ENCODE data around the gene BLOC1S5.
"Not testable (repeated sequence)": the region's sequence is repeated elsewhere in the genome, so short reads cannot be mapped to it uniquely, and the experiment has no call there.

The BLOC1S5 gene

DNA sequence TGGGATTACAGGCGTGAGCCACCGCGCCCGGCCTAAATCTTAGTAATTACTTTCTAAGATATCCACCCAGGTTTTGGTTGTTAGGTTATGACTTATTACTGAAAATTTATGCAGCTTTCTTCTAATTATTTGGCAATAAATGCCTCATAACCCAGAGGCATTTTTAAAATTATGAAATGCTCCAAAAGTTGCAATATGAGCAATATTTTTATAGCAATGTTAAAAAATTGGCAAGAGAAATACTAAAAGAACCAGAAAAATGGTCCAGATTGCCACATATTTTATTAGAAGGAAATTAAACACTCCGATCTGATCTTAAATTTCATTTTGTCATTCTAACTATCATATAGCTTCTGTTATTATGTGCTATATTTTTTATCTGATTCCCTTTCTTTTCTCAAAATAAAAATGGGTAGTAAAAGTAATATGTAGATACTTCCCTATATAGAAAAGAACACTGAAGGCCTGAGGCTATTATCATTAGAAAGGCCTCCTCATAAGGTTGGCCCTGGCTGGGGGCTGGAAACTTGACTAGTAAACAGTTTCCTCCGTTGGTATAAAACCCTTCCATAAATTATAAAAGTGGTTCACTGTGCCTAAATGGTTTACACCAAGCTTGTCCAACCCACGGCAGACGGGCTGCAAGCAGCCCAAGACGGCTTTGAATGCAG lies 22.1 kb downstream of the BLOC1S5 start:
- no peak for DNase-seq

DNA sequence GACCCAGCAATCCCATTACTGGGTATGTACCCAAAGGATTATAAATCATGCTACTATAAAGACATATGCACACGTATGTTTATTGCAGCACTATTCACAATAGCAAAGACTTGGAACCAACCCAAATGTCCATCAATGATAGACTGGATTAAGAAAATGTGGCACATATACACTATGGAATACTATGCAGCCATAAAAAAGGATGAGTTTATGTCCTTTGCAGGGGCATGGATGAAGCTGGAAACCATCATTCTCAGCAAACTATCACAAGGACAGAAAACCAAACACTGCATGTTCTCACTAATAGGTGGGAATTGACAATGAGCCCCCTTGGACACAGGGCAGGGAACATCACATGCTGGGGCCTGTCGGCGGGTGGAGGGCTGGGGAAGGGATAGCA lies 30.1 kb downstream of the BLOC1S5 start:
- not testable (repeated sequence) for DNase-seq

DNA sequence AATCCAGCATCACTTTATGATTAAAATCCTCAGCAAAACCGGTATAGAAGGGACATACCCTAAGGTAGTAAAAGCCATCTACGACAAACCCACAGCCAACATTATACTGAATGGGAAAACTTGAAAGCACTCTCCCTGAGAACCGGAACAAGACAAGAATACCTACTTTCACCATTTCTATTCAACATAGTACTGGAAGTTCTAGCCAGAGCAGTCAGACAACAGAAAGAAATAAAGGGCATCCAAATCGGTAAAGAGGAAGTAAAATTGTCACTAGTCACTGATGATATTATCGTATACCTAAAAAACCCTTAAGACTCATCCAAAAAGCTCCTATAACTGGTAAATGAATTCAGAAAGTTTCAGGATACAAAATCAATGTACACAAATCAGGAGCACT lies 33.3 kb downstream of the BLOC1S5 start:
- no peak for DNase-seq

- DNase-seq: no peak
These were observed 34.8 kb downstream of the BLOC1S5 start for GRCh38 chr6:8029243-8029870.

DNA sequence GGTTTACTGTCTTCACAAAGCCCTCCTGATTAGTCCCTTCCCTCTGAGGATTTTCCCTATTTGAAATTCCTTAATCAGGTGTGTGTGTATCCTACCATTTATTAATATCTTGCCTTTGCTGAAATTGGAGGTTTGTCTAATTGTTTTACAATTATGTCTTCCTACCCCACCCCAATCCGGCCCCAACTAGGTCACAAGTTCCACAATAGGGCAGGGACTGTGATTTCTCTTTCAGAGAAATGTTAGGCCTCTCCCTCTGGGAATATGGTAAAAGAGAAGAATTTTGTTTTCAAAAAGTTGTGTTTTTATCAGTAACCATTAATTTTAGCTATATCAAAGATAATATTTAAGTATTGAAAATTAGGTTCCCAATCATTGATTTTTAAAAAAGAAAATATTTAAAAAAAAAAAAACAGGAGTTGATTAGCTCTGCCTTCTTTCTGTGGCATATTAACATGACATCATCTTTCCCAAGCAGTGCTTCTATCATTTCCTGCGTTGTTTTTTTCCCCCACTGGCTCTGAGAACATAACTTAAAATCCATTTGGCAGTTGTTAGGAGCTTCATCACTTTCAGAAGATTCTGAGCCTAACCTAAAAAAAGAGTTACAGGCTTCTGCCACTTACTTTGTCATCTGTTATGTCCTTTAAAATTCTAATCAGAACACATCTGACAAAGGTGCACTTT lies 36.1 kb downstream of the BLOC1S5 start:
- DNase-seq: no peak

DNA sequence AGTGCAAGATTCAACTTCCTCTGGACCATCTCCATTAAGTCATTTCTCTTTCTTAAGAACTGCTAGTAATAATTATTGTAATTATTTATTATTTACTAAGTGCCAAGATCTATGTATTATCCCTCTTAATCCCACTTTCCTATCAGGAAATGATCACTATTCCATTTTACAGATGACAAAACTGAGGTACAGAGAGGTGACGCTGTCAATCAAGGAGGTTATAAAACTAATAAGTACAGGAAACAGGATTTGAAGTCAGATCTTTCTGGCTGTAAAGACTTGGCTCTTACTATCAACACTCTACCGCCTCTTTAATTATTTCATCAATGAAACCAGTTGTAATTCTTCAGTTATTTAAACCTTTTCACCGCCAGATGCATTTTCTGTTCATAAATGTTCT lies 37.4 kb downstream of the BLOC1S5 start:
- DNase-seq: no peak

DNA sequence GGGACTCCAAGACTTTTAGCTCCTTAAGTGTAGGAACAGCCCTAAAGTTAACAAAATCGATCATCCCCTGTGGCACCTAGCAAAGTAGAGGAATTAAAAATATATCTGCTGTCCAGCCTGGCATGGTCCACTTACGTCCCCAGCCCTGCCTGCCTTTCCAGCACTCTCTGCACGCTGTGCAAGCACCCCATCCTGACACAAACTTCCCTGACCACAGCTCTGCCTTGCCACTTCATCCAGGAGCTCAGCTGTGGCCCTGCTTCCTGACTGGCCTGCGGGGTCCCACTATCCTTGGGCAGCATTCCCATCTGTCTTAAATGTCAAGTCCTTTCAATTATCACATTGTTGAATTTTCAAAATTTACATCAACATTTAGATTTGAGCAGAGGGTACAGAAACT lies 39.0 kb downstream of the BLOC1S5 start:
- DNase-seq: no peak

DNA sequence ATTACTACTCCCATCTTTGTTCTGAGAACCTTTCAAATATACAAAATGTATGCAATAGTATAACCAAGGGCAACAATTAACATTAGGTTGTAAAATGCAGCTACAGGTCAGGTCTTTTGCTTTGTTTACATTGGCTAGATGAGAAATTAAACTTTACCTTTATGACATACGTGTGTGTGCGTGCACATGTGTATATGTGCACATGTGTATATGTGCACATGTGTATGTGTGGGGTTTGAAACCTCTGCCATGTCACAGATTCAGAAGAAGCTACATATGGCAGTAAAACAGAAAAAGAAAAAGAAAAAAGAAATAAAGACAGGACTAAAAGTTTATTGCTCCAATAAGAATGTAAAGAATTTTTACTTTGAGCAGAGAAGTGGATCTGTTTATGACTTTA lies 40.6 kb downstream of the BLOC1S5 start:
- no peak for DNase-seq

DNA sequence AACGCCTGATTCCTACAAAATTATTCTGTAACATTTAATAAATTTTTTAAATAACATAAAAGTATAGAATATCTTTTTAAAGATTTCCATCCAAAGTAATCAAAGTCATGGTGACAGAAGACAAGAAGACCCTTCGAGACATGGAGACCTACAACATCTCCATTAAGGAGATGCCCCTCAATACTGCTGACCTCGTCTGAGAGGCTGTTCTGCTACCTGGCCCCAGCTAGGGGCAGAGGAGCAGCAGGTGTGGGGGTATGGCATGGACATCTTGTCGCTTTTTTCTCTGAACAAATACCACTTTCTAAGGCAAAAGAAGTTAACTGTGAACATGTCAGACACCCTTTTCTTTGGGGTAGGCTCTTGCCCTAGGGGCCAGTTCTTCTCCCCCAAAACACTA lies 44.1 kb downstream of the BLOC1S5 start:
- DNase-seq: no peak

GRCh38 chr6:8017705-8018104 lies 46.5 kb downstream of the BLOC1S5 start:
- DNase-seq: no peak

- DNase-seq: no peak
These were observed 46.9 kb downstream of the BLOC1S5 start for GRCh38 chr6:8017276-8017701.

- no peak for DNase-seq
These were observed 49.2 kb downstream of the BLOC1S5 start for GRCh38 chr6:8014947-8015346.

GRCh38 chr6:8013763-8014162 lies 50.4 kb downstream of the BLOC1S5 start:
- DNase-seq: no peak

GRCh38 chr6:8006208-8006607 lies 58.0 kb downstream of the BLOC1S5 start:
- DNase-seq: no peak

- no peak for DNase-seq
These were observed 59.1 kb downstream of the BLOC1S5 start for GRCh38 chr6:8005136-8005535.

DNA sequence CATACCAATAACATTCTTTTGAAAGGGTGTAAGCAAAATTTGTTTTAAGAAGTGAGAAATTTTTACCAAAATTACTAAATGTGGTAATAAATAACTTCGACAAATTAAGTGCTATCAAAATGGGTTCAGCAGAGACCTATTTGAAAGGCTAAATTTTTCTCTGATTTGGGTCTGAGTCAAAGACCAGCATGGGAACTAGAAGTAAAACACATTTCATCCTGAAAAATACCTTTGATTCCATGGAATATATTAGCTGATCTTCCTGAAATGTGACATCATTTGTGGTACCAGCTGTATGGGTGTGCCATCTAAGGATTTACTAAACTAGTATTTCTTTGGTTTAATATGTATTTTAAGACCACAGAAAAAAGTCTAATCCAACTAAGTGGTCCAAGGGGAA lies 63.6 kb downstream of the BLOC1S5 start:
- no peak for DNase-seq

DNA sequence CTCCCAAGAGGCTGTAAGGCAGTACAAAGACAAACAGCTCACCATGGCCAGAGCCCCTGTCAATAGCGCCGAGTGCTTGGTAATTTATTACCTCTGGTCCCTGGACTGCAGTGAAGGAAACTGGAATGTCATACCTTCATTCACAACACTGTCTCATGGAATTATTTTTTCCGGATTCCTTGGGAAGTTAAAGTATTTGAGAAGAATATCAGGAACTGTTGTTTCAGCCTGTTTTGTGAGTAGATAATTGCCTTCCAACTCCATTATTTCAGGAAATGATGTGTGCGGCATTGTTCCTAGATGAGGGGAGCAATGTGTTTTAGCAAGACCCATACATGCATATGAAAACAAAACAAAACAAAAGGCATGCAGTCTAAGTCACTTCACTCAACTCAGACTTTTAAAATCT lies 64.0 kb downstream of the BLOC1S5 start:
- DNase-seq: no peak

DNA sequence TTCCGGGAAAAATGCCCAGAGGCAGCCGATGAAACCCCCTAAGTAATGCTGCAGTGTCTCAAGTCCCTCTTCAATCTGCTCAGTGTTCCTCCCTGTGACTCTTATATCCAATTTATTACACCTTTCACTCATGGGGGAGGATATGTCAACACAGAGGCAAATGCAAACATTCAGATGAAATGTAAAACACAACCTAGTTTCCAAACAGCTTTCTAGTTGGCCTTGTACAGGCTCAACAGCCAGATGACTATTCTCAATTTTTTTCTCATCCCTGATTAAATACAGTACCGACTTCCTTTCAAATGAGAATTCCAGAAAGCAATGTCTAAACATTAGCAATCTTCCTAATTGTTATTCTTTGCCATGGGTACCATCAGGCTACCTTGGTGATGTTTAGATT lies 65.0 kb downstream of the BLOC1S5 start:
- DNase-seq: no peak

DNA sequence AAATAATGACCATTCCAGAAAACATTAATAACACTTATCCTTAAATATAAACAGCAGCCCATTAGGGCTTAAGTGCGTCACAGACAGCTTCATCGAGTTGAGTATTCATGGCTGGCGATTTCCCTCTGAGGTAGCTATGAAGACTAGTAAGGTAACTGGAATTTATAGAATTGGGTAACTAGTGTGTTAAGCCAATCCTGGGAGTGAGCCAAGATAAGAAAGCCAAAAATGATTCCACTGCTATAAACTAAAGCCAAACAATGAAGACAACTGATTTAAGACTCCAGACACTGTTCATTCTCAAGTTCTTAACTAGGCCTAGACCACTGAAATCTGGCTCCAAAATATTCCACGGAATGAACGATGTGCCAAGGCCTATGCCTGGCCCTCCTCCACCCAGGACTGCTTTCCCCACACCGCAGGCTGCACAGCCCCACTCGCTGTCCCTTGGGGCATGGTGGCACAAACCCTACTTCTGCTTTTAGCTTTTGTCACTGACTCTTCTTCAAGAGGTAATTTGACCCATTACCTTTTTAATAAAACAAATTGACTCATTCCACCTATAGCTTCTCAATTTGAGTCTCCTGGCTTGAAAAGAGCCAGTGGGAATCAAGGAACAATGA lies 66.0 kb downstream of the BLOC1S5 start:
- DNase-seq: no peak

DNA sequence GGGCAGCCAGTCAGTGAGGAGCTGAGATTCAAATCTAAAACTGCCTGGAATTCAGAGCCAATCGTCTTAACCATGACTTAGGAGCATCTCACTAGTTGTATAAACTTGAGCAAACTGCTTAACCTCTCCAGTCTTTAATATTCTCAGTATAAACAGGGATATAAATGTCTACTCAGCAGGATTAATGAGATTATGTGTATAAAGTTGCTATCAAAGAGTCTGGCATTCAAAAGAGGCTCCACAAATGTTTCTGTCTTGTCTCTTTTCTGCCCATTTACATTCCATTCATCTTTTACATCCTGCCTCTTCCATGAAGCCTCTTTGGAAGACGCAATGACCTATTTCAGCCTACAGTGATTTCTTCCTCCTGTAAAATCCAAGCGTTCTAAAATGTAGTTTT lies 66.9 kb downstream of the BLOC1S5 start:
- no peak for DNase-seq

GRCh38 chr6:7996538-7997111 lies 67.6 kb downstream of the BLOC1S5 start:
- DNase-seq: no peak

DNA sequence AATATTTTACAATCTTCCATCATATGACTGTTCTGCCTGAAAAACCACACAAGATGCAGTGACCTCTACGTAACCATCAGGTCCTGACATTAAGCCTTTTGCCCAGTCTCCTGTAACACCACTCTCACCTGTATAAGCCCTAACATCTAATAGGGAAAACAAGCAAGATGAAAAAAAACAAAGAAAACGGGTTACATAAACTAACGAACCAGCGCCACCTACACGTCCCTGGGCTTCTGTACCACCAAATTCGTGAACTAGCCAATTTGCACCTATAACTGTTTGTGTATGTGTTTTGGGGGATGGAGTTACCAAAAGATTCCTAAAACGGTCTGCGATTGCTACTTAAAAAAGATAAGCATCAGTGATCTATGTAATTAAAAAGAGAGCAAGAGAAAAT lies 70.2 kb downstream of the BLOC1S5 start:
- no peak for DNase-seq

- DNase-seq: no peak
These were observed 70.8 kb downstream of the BLOC1S5 start for GRCh38 chr6:7993399-7993798.
